LoVo (cell line): ENCODE measurements around the gene CCSER2.

Source experiments
- DNase-seq: peaks from one replicate; pipeline ENCODE4 v3.0.0-alpha.2; 2016; ENCODE audit warnings: low spot score

Gene CCSER2

DNA sequence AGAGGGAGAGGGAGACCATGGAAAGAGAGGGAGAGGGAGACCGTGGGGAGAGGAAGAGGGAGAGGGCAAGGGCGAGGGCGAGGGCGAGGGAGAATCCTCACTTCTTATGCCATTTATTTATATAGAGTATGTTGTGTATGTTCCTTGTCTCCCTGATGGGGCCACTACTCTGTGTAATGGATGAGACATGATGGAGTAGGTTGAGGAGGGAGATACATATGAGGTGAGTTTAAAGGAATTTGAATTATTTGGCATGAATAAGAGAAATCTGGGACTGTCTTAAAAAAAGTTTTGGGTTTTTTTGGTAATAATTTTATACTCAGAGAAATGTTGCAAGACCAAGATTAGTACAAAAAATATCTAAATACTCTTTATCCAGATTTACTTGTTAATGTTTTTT lies 20.1 kb downstream of the CCSER2 start:
- DNase-seq: no peak

- no peak for DNase-seq
Measured at GRCh38 chr10:84348860-84349259, 20.5 kb downstream of the CCSER2 start.

DNA sequence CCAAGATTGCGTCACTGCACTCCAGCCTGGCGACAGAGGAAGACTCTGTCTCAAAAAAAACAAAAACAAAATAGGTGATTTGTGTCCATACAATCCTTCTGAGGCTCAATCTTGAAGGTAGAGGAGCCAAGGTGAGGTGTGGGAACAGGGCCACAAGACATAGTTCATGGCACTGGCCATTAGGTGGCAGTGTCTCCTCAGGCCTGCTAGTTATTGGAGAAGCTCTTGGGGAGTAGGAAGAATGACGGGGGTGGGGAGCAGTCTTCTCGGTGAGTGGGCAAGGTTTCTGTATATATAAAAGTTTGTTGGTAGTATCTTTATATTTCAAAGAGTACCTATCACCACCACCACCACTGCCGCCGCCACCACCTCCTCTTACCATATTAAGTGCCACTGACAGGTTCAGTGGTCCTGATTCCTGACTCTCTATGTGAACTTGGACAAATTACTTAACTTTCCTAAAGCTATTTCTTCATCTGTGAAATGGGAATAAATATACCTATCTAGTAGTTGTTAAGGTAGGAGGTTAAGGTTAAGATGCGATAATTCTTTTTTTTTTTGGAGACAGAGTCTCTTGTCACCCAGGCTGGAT lies 24.0 kb downstream of the CCSER2 start:
- DNase-seq: peak; percentile 22

GRCh38 chr10:84353052-84353803 lies 24.8 kb downstream of the CCSER2 start:
- no peak for DNase-seq

GRCh38 chr10:84354623-84355022 lies 26.2 kb downstream of the CCSER2 start:
- no peak for DNase-seq

DNA sequence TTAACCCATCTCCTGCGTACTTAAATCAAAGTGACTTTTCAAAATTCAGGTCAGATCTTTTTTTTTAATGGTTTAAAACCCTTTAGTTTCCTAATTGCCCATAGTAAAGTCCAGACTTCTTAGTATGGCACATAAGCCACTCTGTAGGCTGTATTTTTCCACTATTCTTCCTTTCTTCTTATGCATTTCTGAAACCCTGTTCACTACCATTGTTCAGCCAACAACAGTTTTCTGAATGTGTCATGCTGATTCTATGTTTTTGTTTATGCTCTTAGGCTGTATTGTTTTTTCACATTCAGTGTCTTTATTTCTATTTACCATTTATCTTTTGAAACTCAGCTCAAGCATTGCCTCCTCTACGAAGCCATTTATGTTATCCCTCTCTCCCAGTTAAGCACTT lies 26.7 kb downstream of the CCSER2 start:
- DNase-seq: no peak

DNA sequence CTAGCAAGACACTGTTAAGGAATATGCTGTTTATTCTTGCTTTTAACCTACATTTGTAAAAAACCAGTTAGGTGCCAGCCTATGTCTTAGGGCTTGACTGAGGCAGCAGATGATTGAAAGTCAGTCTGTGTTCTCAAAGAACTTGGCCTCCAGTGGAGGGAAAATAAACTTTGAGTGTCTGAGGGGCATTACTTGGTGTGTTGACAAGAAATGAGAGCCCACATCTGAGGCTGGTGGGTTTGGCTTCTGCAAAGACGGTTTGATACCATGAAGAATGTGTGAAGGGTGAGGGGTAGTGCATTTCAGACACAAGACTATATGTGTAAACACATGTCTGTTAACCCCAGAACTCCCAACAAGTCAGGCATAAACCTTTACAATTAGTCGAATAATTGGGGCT lies 28.5 kb downstream of the CCSER2 start:
- DNase-seq: no peak

DNA sequence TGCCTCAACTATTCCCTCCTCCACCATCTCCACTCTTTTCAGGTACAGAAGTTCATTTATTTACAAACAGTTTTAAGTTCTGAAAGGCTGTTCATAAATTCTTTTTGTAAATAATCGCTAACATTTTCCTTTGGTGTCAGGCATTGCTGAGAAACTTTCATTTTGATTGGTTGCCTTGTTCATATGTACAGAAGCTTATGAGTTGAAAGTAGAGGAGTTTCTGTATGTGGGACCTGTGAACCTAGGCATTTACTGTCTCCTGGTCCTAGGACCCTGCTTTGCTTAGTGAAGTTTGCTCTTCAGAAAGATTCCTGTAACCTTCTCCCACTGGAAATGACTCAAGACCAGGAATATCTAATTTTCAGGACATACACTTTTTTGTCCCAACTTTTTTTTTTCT lies 30.4 kb downstream of the CCSER2 start:
- DNase-seq: no peak

DNA sequence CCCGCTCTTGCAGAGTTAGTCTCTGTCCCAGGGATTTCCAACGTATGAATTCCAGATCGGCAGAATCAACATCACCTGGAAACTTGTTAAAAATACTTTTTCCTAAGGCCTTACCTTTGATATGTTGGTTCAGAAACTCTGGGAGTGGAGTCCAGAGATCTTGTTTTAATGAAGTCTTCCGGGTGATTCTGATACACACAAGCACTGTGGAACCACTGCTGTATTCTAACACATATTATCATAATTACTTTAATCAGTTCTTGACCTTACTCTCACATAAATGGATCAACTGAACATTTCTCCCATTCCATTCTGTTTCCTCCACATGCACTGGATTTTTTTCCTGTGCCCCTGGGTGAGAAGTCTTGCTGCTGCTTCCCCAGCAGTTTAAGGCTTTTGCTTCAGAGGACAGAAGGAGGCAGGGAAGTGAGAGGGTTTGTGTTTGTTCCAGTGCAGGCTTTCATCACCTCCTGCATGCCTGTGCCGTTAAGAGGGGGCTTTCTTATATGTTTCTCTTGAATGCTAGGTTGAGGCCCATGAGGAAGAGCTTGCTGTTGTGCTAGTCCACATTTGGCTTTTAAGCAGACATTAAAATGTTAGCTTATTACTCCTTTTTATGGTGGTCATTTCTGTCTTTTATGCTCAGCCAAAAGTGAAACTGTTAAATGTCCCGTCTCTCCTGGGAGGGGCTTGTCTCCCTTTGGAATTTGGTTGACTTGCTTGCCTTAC lies 32.4 kb downstream of the CCSER2 start:
- DNase-seq: peak; percentile 23

DNA sequence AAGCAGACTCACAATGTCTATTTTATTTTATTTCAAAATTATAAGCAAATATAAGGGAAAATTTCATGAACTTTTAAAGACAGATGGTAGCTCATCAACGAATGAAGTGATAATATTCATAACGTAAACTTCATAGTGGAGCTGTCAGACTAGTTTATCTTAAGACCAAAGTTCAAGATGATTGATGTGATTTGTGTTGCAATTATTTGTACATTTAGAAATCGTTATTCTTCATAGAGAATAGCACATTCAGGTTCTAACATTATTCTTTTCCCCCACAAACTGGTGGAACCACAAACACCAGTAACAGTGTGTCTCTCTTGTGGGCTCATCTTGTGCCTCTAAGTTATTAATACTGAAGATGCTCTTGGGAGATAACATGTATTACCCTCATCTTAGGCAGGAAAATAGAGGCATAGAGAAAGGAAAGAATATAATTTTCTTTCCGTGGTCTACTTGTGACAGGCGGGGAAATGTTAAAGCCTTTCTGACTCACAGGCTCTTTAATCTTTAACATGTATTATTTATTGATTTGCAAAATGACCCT lies 37.0 kb downstream of the CCSER2 start:
- DNase-seq: no peak

GRCh38 chr10:84366041-84366440 lies 37.7 kb downstream of the CCSER2 start:
- no peak for DNase-seq

GRCh38 chr10:84367256-84367655 lies 38.9 kb downstream of the CCSER2 start:
- no peak for DNase-seq

- no peak for DNase-seq
Measured at GRCh38 chr10:84368828-84369227, 40.4 kb downstream of the CCSER2 start.

DNA sequence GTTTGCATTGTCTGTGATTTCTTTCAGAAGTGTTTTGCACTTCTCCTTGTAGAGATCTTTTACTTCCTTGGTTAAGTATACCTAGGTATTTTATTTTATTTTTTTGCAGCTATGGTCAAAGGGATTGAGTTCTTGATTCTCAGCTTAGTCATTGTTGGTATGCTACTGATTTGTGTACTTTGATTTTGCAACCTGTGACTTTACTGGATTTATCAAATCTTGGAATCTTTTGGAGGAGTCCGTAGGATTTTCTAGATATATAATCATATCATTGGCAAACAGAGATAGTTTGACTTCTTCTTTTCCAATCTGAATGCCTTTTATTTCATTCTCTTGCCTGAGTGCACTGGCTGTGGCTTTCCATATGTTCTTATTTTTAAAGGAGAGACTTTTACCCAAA lies 41.9 kb downstream of the CCSER2 start:
- no peak for DNase-seq

DNA sequence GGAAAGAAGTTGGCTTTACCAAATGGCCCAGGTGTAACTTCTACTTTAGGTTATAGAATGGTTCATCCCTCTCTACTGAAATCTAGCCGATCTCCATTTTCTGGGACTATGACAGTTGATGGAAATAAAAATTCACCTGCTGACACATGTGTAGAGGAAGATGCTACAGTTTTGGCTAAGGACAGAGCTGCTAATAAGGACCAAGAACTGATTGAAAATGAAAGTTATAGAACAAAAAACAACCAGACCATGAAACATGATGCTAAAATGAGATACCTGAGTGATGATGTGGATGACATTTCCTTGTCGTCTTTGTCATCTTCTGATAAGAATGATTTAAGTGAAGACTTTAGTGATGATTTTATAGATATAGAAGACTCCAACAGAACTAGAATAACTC lies 43.6 kb downstream of the CCSER2 start:
- DNase-seq: no peak

DNA sequence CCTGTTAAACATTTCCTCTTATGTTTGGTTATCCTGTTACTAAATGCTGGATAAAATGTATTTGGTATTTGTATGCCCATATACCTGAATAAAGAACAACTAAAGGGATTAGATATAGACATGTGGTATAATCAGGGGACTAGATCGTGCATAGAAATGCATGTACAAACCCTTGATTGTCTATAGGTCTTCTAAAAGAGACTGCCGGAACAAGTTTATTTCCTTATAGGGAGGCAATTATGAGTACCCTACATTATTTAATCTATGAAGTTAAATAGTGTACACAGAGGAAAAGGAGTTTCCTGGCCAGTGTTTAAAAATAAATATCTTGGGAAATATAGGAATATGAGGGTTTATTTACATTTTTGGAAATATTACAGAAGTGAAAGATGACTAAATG lies 44.6 kb downstream of the CCSER2 start:
- no peak for DNase-seq

DNA sequence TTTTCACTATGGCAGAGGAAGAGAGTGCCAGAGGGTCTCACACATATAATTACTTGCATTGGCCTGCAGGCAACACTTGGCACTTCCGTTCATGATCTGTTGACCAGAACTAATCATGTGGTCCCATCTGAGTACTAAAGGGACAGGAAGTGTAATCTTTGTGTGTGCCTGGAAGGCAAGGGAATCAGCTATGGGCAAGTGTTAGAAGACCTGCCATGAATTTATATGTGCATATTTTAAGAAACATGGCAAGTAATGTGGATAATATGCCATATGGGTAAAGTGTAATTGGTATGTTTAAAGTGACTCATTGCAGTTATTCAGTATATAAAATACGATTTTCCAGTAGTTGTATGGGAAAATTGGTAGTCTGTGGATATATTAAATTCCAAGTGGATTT lies 46.1 kb downstream of the CCSER2 start:
- DNase-seq: no peak

DNA sequence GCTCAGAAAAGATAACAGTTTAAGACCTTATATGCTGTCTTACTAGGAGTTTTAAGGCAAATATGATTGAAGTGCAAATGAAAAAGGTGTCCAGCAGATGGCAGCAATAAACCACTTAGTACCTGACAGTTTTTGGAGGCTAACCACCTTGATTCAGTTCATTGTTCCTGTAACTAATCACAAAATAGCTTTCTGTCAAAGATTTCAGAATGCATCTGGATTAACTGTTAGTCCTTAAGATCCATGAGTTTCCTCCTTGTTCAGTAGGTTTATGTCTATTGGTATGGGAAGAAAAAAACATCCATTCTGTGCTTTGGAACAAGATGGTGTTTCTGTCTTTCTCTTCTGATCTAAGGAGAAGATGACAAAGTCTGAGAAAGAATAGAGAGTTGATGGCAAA lies 46.6 kb downstream of the CCSER2 start:
- peak; percentile 53 for DNase-seq

- no peak for DNase-seq
Measured at GRCh38 chr10:84375881-84376280, 47.5 kb downstream of the CCSER2 start.

GRCh38 chr10:84388148-84388547 lies 59.8 kb downstream of the CCSER2 start:
- no peak for DNase-seq

DNA sequence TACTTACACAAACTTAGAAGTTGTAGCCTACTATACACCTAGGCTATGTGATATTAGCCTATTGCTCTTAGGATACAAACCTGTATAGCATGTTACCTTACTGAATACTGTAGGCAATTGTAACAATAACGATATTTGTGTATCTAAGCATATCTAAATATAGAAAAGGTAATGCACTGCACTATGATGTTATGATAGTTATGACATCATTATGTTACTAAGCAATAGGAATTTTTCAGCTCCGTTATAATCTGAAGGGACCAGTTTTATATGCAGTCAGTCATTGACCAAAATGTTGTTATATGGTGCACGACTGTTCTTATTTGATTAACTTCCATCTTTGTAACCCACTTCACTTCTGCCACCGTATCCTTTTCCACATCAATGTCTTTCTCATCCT lies 62.0 kb downstream of the CCSER2 start:
- DNase-seq: no peak

DNA sequence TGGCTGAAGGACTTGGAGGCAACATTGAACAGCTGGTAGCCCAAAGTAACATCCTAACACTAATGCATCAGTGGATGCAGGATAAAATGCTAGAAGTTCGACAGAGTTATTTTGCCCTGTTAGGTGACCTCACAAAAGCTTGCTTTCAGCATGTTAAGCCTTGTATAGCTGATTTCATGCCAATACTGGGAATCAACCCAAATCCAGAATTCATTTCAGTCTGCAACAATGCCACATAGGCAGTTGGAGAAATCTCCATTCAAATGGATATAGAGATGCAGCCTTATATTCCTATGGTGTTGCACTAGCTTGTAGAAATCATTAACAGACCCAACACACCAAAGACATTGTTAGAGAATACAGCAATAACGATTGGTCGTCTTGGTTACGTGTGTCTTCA lies 62.9 kb downstream of the CCSER2 start:
- DNase-seq: no peak

DNA sequence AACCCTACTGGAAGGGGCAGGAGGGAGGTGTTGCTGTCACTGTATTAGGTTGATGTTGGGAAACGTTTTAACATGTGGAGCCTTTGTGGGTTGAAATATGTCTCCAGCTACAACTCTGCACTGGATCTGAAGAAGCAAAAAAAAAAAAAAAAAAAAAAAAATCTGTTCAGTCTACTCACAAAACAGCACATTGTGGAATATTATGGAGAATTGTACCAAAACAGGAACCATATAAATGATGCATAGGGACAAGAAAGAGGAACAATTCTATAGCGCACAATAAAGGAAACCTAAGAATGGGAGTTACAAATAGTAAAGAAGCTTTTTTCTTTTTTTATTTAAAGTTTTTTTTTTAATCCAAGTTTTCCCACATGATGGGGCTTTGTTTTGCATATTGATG lies 63.8 kb downstream of the CCSER2 start:
- DNase-seq: no peak
